Stimulated activated CD8-positive, alpha-beta memory T cell treated with anti-CD3 and anti-CD28 coated beads, Interleukin-4, amount 100 ng/mL, for 24 hours (primary cell): ENCODE measurements around the gene PPP2R5C.

Experiments
- DNase-seq: peaks from one replicate; pipeline ENCODE4 v3.0.0-alpha.2; 2020; ENCODE audit warnings: low read depth

PPP2R5C gene

DNA sequence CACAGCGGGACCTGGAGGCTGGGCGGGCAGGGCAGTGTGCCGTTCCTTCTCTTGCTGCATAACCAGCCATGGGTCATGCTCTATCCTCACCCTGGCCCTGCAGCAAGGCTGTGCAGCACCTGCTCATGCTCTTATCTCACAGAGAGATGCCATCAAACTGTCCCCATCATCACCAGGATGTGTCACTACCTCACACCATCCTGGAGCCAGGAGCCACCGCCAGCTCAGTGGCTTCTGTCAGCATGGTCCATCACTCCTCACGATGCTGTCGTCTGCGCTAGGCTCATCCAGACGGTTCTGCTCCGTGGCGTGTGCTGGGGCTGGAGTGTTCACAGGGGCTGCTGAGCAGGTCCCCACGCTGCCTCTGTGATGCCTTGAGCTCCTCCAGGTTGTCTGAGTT, 125.7 kb downstream of the PPP2R5C start:
- no peak for DNase-seq

DNA sequence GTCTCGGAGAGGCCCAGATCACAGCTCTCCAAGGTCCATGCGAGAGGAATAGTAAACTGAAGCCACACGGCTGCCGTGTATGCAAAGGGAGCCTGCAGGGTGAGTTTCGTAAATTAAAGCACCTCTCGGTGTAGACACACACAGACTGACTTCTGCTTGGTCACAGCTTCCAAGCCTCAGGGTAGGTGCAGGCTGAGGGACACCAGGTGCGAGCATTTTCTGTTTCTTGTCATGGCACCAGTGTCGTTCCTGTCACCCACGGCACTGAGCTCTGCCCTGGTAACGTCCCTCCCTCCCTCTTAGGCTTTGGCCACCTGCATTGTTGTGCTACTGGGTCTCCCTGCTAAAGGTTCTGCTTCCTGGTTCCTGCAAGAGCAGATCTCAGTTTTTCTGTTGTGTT, 126.7 kb downstream of the PPP2R5C start:
- DNase-seq: no peak

DNA sequence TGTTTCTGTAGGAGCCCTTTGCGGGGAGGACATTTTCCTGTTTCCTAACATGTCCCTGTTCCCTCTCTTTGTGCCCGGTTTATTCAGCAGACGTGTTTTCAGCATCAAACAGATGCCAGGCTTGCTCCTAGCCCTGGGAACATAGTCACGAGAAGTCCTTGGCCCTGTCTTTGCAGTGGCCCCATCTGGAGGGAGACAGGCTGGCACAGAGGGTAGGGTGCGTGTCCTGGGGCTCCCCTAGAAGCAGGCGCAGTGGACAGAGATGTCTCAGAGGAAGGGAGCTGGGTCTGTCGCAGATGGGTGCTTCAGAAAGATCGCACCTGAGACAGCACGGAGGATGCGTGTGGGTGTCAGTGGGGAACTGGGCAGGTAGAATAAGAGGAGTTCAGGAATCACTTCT, 127.9 kb downstream of the PPP2R5C start:
- DNase-seq: no peak

DNA sequence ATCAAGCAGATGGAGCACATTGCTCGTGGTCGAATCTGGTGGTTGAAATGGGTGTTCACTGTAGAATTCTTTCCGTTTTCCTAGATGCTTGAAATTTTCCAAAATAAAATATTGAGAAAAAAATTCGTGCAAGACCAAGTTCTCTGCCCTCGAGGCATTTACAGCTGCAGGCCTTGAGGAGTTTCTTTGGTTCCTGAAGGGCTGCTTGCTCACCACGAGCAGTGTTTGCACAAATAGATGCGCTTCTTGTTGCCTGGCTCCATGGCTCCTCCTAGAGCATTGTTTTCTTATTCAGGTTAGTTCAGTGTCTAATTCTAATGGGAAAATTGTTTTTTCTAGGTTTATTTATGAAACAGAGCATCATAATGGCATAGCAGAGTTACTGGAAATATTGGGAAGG, 128.4 kb downstream of the PPP2R5C start:
- no peak for DNase-seq

DNA sequence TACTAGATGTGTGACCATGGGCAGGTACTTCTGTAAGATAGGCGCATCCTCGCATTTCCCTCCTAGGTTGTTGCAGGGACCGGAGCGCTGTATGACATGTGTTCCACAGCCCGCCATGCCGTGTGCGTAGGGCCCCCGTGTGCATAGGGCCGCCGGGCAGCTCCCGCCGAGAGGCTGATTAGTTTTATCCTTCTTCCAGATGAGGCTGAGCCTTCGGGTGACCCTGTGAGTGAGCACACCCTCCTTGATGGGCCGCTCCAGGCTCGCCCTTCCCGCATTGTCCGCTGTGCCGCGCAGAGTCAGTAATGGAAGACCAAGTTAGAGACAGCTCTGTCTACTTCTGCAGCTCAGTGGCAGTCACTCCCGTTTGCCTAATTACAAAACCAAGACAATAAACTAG, 130.0 kb downstream of the PPP2R5C start:
- no peak for DNase-seq

DNA sequence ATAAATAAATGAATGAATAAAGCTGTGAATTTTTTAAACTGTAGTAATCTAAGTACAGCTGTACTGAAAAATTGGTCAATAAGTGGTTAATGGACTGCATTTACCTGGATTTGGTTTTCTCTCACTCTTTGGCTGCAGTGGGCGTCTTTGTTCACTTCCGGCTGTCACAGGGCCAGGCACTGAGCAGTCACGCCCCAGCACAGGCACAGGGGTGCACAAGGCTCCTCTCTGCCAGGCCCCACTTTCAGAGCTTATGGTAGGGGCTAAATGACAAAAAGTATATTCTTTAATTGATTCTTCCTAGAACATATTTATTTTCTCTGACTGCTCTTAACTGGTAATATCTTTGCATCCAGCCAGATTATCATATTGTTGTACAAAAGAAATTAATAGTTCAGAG, 132.2 kb downstream of the PPP2R5C start:
- no peak for DNase-seq

DNA sequence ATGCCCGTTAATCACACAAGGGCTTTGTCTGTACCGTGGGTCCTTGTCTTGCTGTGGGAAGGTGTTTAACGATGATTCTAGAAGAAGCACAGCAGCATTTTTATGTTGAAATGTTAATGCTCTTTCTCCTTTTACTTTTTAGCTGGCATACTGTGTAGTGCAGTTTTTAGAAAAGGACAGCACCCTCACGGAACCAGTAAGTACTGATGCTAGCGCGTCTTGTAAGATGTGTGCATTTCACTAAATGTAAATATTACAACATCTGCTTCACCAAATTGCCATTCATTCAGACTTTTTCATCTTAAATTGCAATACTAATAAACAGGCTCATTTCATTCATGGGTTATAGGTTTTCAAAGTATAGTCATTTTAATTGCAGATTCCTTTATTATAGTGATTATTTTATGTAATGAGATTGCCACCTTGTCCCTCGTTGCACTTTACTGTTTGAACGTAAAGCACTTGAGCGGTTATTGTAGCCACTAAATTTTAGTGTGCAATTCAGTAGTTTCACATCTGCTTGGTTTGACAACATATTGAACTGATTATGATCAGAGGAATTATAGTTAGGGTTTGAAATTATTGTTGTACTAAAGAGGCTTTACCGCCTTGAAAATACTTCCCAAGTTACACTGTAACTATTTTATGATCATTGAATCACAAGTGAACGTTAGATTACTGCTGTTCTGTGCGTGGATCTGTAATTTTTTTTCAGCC, 133.0 kb downstream of the PPP2R5C start:
- no peak for DNase-seq

DNA sequence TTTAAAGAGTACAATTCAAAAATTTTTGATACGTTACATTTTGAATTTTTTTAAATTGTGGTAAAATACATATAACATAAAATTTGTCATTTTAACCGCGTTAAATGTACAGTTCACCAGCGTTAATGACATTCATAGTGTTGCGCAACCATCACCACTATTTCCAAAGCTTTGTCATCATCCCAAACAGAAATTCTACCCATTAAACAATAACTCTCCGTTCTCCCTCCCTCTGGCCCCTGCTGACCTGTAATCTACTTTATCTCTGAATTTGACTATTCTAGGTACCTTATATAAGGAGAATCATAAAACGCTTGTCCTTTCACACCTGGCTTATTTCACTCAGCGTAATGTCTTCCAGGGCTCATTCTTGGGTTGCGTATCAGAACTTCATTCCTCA, 133.7 kb downstream of the PPP2R5C start:
- no peak for DNase-seq

DNA sequence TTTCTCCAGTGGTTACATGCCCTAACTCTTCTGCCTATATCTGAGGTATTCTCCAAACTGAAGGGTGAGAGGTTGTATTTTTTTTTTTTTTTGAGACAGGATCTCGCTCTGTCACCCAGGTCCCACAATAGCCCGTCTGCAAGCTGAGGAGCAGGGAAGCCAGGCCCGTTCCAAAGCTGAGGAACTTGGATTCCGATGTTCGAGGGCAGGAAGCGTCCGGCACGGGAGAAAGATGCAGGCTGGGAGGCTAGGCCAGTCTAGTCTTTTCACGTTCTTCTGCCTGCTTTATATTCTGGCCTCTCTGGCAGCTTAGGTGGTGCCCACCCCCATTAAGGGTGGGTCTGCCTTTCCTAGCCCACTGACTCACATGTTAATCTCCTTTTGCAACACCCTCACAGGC, 135.8 kb downstream of the PPP2R5C start:
- no peak for DNase-seq

DNA sequence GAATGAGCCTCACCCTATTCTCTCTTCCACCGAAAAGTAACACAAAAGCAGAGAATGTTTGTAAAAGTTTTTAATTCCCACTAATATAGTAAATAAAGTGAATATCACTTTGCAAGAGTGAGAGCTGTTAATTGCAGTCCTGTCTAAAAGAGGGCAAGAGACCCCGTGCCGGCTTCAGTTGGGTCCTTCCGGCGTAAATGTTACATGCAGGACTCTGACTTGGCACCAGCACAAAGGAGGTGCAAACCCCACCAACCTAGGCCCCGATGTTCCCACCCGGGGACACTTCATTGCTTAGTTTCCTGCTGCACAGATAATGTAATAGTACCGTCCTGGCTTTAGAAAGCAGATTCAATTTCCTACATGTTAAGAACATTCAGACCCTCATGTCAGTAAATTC, 136.9 kb downstream of the PPP2R5C start:
- no peak for DNase-seq

DNA sequence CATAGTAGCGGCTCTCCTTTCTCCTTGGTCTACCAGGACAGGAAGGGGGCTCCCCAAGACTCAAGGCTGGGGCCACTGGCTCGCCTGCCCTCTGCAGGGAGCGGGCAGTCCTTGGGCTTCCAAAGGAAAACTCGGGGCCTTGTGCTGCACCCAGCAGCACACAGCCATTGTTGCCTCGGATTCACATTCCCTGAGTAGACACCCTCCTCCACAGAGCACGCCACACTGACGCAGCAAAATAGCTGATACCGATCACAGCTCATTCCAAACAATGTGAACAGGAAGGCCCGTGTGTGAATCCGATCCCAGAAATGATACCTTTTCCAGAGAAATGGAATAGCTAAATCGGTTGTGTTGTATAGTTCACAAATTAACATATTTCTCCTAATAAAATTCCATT, 137.8 kb downstream of the PPP2R5C start:
- DNase-seq: no peak

DNA sequence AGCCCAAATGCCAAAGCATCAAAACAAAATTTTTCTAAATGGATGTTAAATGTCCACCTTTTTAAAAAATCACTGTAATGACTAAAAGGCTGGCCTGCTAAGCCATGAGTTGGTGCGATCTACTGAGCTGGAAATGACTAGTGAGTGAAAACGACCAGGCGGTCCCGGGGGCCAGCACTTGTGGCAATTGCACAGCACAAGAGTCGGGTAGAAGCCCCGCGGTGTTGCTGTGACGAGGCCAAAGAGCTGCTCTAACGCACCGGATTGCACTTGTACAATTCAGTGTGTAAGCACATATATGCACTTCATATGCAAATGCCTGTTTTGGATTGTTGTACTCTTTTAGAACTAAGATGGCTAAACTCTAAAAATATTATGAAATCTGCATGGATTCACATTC, 138.7 kb downstream of the PPP2R5C start:
- no peak for DNase-seq

DNA sequence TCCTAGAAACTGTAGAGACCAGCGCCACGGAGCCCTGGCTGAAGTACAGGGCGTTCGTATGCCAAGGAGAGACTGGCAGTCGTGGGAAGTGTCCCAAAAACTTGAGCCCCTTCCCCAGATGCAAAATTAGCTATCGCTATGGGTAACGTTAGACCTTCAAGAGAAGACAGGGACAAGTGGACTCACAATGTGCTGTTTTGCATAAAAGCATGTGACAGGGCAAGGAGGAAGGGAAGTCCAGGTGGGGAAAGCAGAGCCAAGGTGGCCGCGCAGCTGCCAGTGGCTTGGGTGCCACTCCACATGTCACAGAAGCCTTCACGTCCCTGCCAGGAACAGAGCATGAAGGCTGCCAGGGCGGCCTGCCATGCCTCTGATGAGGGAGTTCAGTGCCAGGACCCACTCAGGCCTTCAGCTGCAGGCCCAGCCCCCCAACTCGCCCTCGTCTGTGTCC, 141.6 kb downstream of the PPP2R5C start:
- no peak for DNase-seq

DNA sequence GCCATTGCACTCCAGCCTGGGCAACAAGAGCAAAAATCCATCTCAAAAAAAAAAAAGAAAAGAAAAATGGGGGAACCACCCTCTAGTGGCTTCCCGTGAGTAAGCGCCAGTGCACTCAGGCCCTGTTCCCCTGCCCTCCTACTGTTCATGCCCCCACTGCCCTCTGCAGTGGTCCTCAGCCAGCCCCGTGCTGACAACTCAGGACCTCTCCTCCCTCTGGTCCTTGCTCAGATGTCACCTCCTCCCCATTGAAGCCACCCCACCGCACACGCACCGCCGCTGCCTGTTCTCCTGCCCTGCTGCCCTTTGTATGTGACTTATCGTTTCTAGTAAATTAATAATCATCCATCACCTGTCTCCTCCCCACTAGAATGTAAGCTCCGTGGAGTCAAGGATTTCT, 144.1 kb downstream of the PPP2R5C start:
- DNase-seq: no peak

DNA sequence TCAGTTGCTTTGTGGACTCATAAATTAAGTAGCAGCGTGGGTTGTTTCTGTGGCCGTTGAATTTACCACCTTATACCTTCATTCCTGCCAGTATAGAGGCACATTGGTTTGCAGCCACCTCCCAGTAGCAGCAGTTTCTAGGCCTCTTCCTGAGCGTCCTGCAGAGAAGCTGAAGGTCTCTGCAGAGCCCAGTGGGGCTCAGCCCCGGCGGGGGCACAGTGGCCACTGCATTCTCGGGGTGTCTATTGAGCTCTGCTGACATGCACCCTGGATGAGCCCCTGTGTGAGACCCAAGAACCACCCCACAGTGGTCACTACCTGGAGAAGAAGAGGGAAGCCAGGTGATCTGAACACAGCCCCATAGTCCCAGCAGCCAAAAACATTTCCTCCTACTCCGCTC, 145.1 kb downstream of the PPP2R5C start:
- DNase-seq: no peak

DNA sequence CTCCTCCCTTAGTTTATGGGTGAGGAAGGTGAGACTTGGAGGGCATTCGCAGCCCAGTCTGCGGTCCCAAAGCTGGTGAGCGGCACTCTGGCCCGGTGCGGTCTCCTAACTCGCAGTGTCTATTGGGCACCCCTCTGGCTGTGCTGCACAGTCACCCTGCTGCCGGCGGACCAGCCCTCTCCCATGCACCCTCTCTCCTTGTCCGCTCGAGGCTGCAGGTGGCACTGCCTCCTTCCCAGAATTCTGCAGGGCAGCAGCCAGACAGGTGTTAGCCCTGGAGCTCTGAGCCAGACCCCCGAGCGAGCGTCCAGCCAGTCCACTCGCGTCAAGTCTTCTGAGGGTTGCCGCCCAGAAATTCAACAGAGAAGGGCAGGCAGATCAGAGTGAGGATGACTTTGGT, 146.1 kb downstream of the PPP2R5C start:
- DNase-seq: no peak

DNA sequence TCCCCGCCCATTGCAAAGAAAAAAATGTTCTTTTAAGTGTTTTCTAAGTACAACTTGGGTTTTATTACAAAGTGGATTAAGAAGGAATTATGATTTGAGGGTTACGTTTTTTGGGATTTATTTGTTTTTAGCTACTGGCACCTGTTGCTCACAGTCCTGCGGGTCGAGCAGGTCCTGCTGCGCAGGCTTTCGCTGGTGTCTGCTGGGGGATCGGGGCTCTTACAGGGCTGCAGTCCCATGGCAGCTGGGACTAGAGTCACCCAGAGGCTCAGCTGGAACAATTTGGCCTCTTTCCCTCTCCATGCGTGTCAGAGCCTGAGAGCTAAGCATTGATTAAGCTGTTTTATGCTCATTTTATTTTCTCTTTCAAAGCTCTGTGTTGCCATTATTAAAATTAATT, 147.3 kb downstream of the PPP2R5C start:
- DNase-seq: no peak

DNA sequence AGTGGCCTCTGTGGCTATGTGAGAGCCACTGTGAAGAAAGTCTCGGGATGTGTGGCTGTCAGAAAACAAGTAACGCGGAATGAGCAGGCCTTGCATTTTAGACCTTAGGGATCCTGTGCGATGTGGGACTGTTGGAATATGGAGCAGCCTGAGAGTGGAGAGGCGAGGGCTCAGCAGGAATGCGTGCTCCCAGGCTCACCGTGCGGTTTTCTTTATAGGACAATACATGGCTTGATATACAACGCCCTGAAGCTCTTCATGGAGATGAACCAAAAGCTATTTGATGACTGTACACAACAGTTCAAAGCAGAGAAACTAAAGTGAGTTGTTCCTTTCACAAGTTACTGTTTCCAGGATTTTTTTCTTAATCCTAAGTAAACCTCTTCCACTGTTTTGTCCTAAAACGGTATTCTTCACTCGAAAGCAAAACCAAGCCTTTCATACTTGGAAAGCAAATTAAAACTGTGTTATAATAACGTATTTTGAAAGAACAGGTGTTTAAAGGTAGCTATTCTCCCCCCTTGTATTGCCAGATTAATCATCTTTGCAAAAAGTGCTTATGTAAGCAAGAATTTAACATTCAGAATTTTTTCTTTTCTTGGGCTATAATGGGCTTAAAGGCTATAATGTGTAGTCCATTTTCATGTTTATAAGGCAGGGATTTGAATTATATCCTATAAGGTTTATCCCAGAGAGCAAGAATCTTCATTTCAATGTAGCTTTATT, 148.0 kb downstream of the PPP2R5C start:
- no peak for DNase-seq

DNA sequence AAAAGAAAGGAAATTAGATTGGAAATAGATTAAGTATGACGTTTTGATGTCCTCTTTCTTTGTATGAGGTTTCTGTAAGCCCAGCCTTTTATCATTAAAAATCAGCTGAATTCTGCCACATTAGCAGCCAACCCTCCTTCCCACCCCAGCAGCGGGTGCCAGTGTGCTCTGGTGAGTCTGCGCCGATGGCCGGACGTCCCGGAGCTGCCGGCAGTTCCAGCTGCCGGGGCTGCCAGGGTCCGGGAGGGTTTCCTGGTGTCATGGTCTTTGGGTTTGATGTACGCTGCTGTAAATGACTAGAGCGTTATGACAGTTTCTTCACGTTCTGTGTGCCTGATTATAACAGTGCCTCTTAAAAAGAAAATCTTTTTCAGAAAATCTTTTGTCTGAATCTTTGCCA, 151.3 kb downstream of the PPP2R5C start:
- DNase-seq: no peak

DNA sequence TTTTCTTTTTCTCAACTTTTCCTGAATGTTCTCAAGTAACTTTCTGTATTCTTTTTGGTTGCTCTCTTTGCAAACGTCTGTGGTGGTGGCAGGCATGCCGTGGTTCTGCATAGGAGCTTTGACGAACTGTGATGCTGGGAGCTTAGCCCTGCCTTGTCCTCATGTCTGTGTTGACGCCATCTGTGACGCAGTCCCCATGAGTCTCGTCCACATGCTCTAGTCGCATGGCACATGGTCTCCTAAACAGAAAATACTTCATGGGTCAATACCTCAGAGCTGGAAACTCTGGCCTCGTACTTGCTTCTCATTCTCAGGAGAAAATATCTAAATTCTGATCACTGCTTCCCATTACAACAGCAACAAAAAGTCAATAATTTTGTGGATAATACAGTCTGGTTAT, 152.6 kb downstream of the PPP2R5C start:
- DNase-seq: no peak

DNA sequence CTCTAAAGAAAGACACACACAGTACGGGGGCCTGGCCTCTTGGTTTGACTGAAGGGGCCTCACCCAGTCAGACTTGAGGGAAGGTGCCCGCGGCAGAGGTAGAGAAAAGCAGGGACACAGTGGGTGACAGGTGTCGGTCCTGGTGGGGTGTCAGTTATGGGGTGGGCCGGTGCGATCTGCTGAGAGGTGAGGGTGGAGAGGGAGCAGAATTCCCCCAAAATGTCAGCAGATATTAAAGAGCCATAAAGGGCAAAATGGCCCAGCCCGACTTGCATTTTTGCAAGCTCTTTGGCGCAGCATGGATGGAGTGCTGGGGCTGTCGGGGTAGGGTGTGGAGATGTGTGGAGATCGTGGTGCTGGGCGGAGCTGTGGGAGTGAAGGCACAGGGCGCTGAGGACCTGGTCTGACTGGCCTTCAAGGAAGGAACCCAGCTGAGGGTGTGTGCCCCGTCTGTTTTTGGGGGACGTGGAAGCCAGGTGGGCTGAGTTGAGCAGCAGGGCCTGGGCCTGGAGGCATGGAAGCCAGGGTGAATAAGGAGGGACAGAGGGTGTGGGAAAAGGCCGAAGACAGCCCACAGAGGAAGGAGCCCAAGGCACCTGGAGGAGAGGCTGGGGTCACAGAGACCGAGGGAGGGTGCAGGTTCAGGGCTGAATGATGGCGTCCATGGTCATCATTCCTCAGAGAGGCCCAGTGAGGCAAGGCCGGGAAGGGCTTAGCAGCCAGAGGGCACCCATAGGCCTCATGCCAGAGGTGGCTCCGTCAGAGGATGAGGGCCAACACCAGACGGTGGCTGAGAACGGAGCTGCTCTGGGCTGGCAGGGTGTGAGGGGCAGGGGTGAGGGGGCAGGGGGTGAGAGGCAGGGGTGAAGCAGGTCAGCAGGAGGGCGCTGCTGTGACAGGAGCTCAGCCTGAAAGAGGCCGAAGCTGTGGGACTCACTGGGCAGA, 154.6 kb downstream of the PPP2R5C start:
- no peak for DNase-seq

DNA sequence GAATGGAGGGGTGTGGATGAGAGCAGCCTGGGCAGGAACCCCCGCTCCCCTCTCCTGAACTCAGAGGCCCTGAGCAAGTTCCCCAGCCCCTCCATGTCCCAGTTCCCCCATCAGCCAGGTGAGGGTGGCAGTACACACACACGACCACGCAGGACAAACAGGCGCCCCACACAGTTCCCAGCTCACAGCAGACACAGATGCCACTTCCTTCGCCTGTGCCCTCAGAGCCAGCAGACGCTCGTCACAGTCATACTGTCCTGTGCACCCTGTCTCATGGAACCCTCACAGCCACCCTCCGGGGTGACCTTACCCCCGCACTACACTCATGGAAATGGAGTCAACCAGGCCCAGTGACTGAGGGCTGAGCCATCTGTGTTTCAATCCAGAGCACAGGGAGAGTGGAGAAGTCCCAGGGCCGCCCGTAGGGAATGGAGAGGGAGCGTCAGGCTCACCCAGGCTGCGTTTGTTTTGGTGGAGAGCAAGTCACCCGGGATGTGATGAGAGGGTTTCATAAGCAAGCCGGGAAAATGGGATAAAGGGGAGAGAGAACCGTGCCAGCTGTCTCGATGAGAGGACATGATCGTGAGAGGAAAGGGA, 155.4 kb downstream of the PPP2R5C start:
- DNase-seq: no peak
